GM23338 (cell line): Measurements from ENCODE around the gene SHOX. TPM values are rescaled to one million over a fixed set of nuclear protein-coding genes. Genes with fewer than 3 reads are reported as not detected.

Experiments used
- ATAC-seq: fragments of 200-7000 bp; cut with Tn5 transposase; 3 replicates; pipeline ENCODE4 v1.9.1; 2020
- DNase-seq: peaks from one replicate; pipeline ENCODE4 v3.0.0-alpha.2; 2015; ENCODE audit warnings: low spot score
- H2AFZ ChIP-seq: fragments of 200-600 bp; sonication (generic); 2 replicates; pipeline ENCODE4 v1.8.0; 2016; ENCODE audit warnings: antibody characterized with exemption, mild to moderate bottlenecking, moderate library complexity
- H3F3A ChIP-seq: fragments of 200-600 bp; sonication (generic); replicated peaks from 2 replicates; pipeline ENCODE4 v1.8.0; 2017; ENCODE audit warnings: antibody characterized with exemption, mixed run types, low read depth
- H3K27ac ChIP-seq: fragments of 200-600 bp; sonication (generic); 2 replicates; pipeline ENCODE4 v1.6.1; 2016; ENCODE audit warnings: low read depth
- H3K27me3 ChIP-seq: fragments of 200-600 bp; sonication (generic); 2 replicates; pipeline ENCODE4 v1.8.0; 2016; ENCODE audit warnings: mild to moderate bottlenecking, mixed run types, moderate library complexity; ENCODE audit not compliant: insufficient read depth
- H3K36me3 ChIP-seq: fragments of 200-600 bp; sonication (generic); 2 replicates; pipeline ENCODE4 v1.8.0; 2016; ENCODE audit warnings: mild to moderate bottlenecking; ENCODE audit not compliant: insufficient read depth
- H3K4me1 ChIP-seq: fragments of 200-600 bp; sonication (generic); 2 replicates; pipeline ENCODE4 v1.8.0; 2016; ENCODE audit warnings: mild to moderate bottlenecking, moderate library complexity; ENCODE audit not compliant: insufficient read depth
- H3K4me2 ChIP-seq: fragments of 200-600 bp; sonication (generic); 2 replicates; pipeline ENCODE4 v1.7.1; 2017; ENCODE audit warnings: mixed run types
- H3K4me3 ChIP-seq: fragments of 200-600 bp; sonication (generic); 2 replicates; pipeline ENCODE4 v1.6.1; 2016; ENCODE audit warnings: mixed run types
- H3K79me2 ChIP-seq: fragments of 200-600 bp; sonication (generic); replicated peaks from 2 replicates; pipeline ENCODE4 v1.8.0; 2017; ENCODE audit warnings: mild to moderate bottlenecking; ENCODE audit not compliant: insufficient read depth
- H3K9me2 ChIP-seq: fragments of 200-600 bp; sonication (generic); 2 replicates; pipeline ENCODE4 v1.8.0; 2017; ENCODE audit not compliant: insufficient read depth
- H4K20me1 ChIP-seq: fragments of 200-600 bp; sonication (generic); replicated peaks from 2 replicates; pipeline ENCODE4 v1.8.0; 2017; ENCODE audit warnings: mild to moderate bottlenecking; ENCODE audit not compliant: insufficient read depth
- H3K27ac Mint-ChIP-seq: 2 replicates; pipeline ENCODE4 v1.8.0; 2020; ENCODE audit warnings: inconsistent platforms, mild to moderate bottlenecking, moderate library complexity, mixed read lengths
- H3K27me3 Mint-ChIP-seq: 3 replicates; pipeline ENCODE4 v1.8.0; 2022; ENCODE audit warnings: low read depth, mild to moderate bottlenecking, moderate library complexity, mixed read lengths, inconsistent platforms; ENCODE audit not compliant: insufficient read depth, poor library complexity
- H3K36me3 Mint-ChIP-seq: 3 replicates; pipeline ENCODE4 v1.8.0; 2021; ENCODE audit warnings: low read depth, mild to moderate bottlenecking, inconsistent platforms, moderate library complexity, mixed read lengths
- H3K4me1 Mint-ChIP-seq: 3 replicates; pipeline ENCODE4 v1.8.0; 2020; ENCODE audit warnings: mild to moderate bottlenecking, inconsistent platforms, mixed read lengths
- H3K4me3 Mint-ChIP-seq: 3 replicates; pipeline ENCODE4 v1.8.0; 2021; ENCODE audit warnings: moderate library complexity, mild to moderate bottlenecking, inconsistent platforms, mixed read lengths
- H3K9me3 Mint-ChIP-seq: 3 replicates; pipeline ENCODE4 v1.8.0; 2020; ENCODE audit warnings: moderate library complexity, mild to moderate bottlenecking, inconsistent platforms, mixed read lengths
- CTCF ChIP-seq, 2 experiments: fragments of 200-600 bp in 1 of 2; sonication (generic) in 1 of 2; conservative IDR thresholded peaks; 2 replicates each; pipeline versions ENCODE4 v1.5.1 to v1.6.1; 2016 to 2017; ENCODE audit warnings: antibody characterized with exemption in 2 of 2, low read depth in 2 of 2, mild to moderate bottlenecking in 2 of 2, moderate library complexity in 1 of 2
- JUNB ChIP-seq: IDR thresholded peaks from one replicate; pipeline ENCODE4 v1.6.1; 2016; ENCODE audit warnings: antibody characterized with exemption; ENCODE audit not compliant: unreplicated experiment
- NANOG ChIP-seq: IDR thresholded peaks from 2 replicates; pipeline ENCODE4 v1.6.1; 2016; ENCODE audit warnings: antibody characterized with exemption, borderline replicate concordance
- STAT1 ChIP-seq: IDR thresholded peaks from one replicate; pipeline ENCODE4 v1.6.1; 2016; ENCODE audit warnings: antibody characterized with exemption; ENCODE audit not compliant: unreplicated experiment
- polyA plus RNA-seq: library from polyadenylated mRNA; unstranded; fragments of >200 nt; fragmentation: Nextera tagmentation; extraction: Ambion mirVana; gene quantifications from 2 replicates; pipeline ENCODE4 v1.2.1, GENCODE V29; 2016
- total RNA-seq: library from RNA; depleted of rRNA; stranded (reverse); fragments of >200 nt; shearing (Covaris generic); gene quantifications from 2 replicates; pipeline ENCODE4 v1.2.3, GENCODE V29; 2014

SHOX gene
- total and polyA plus RNA-seq, 2 experiments from 2014 or later: not detected

- no peak for TF ChIP-seq NANOG
- no peak for TF ChIP-seq CTCF (conservative IDR thresholded peaks at IDR 0.05; ENCODE audit: low read depth in 2 of 2)
These were observed 30.6 kb downstream of the SHOX start (continued) for GRCh38 chrX:661154-661553.

- Histone ChIP-seq H3K4me1 (peaks cover 9% of the 10 kb centered on the region), H3K36me3 (no peaks in the 10 kb centered on the region; the same call in 1 of the 2 replicates), H3K79me2 (no peaks in the 10 kb centered on the region), H3K27me3 (no peaks in the 10 kb centered on the region), H2AFZ (0 out of 2 replicates have a peak overlapping the region, but pooled peaks have one; percentile 43), H4K20me1 (no peaks in the 10 kb centered on the region), H3K27ac (no peak overlapping the region), H3K4me3 (no peak overlapping the region), H3K9me2 (peaks cover 3% of the 10 kb centered on the region; the same call in 1 of the 2 replicates), H3F3A (0 out of 2 replicates have a peak, but pooled peaks cover 4% of the 10 kb centered on the region), H3K4me2 (no peak overlapping the region)
- TF ChIP-seq STAT1 (no peak), CTCF (conservative IDR thresholded peaks at IDR 0.05; ENCODE audit: low read depth in 2 of 2) (no peak)
- DNase-seq: no peak
- Mint-ChIP-seq H3K27ac (no peak overlapping the region), H3K4me3 (no peak overlapping the region), H3K9me3 (peaks cover 83% of the 10 kb centered on the region), H3K36me3 (peaks cover 28% of the 10 kb centered on the region), H3K27me3 (peaks cover 11% of the 10 kb centered on the region), H3K4me1 (no peaks in the 10 kb centered on the region)
- ATAC-seq: no peak
These were observed 31.5 kb downstream of the SHOX start for GRCh38 chrX:662126-662525.

DNA sequence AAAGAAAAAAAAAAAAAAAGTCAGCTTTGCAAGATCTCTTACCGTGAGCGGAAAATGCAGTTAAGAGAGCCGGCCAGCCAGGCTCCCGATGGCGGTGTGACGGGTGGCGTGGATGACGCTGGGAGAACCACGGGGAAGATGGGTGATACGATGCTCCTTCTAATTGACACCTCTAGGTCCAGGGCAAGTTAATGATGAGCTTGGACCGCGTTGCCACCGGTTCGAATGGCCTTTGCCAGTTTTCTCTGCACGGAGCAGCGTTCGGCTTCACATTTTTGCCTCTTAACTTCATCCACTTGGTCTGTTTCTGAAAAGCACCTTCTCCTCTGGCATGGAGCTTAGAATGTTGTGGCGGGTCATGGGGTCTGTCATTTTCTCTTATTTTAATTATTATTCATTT is 33.2 kb downstream of the SHOX start:
- DNase-seq: no peak

More for the DNA sequence above, 33.2 kb downstream of the SHOX start:
- no peak overlapping the region for H3K4me2 ChIP-seq
- no peak for ATAC-seq
- H3K4me1 ChIP-seq: 0 out of 2 replicates have a peak, but pooled peaks cover 6% of the 10 kb centered on the region
- H3K79me2 ChIP-seq: no peaks in the 10 kb centered on the region
- H3K27me3 ChIP-seq: no peaks in the 10 kb centered on the region
- Mint-ChIP-seq H3K27me3 (peaks cover 14% of the 10 kb centered on the region), H3K27ac (no peak overlapping the region), H3K36me3 (peaks cover 24% of the 10 kb centered on the region), H3K9me3 (peaks cover 81% of the 10 kb centered on the region), H3K4me3 (no peak overlapping the region), H3K4me1 (no peaks in the 10 kb centered on the region)
- no peak overlapping the region for H2AFZ ChIP-seq
- H3K4me3 ChIP-seq: no peak overlapping the region
- H4K20me1 ChIP-seq: no peaks in the 10 kb centered on the region
- TF ChIP-seq JUNB: no peak
- no peak for TF ChIP-seq STAT1
- 0 out of 2 replicates have a peak, but pooled peaks cover 4% of the 10 kb centered on the region for H3F3A ChIP-seq
- no peaks in the 10 kb centered on the region; the same call in 1 of the 2 replicates for H3K36me3 ChIP-seq
- peaks cover 3% of the 10 kb centered on the region; the same call in 1 of the 2 replicates for H3K9me2 ChIP-seq
- H3K27ac ChIP-seq: no peak overlapping the region
